Measurements from ENCODE around the gene COL18A1. TPM values are rescaled to one million over a fixed set of nuclear protein-coding genes. Genes with fewer than 3 reads are reported as not detected.

The COL18A1 gene

Small RNA genes lying within 50 kb of the gene (small RNA-seq; reads per million reads assigned to genes)
- gene MIR6815 (ENCODE audit: insufficient read depth), result 2.8 reads per million
- not detected for gene MTCO1P3 (ENCODE audit: insufficient read depth)
